IPS-20b (cell line): ENCODE results near the gene UST.

Experiments used
- H3K27ac ChIP-seq: one replicate; pipeline ENCODE4 v1.5.1; 2013; ENCODE audit warnings: low read length
- H3K27me3 ChIP-seq: 2 replicates; pipeline ENCODE4 v1.6.1; 2013; ENCODE audit warnings: mild to moderate bottlenecking, low read length, inconsistent platforms; ENCODE audit not compliant: insufficient read depth
- H3K36me3 ChIP-seq: 2 replicates; pipeline ENCODE4 v1.6.1; 2013; ENCODE audit warnings: low read depth, mild to moderate bottlenecking, inconsistent platforms, low read length, moderate library complexity; ENCODE audit not compliant: insufficient read depth
- H3K4me1 ChIP-seq: 2 replicates; pipeline ENCODE4 v1.6.1; 2013; ENCODE audit warnings: mild to moderate bottlenecking, control low read depth, inconsistent platforms, low read length, moderate library complexity; ENCODE audit not compliant: insufficient read depth
- H3K4me3 ChIP-seq: 2 replicates; pipeline ENCODE4 v1.5.1; 2013; ENCODE audit warnings: mild to moderate bottlenecking, low read length, inconsistent platforms
- H3K9ac ChIP-seq: 2 replicates; pipeline ENCODE4 v1.6.1; 2013; ENCODE audit warnings: low read depth, mild to moderate bottlenecking, inconsistent platforms, low read length, moderate library complexity
- H3K9me3 ChIP-seq: 2 replicates; pipeline ENCODE4 v1.6.1; 2013; ENCODE audit warnings: mild to moderate bottlenecking, low read depth, low read length, inconsistent platforms; ENCODE audit not compliant: insufficient read depth

Gene UST

GRCh38 chr6:148814869-148815268, 68.0 kb downstream of the UST start:
- Histone ChIP-seq H3K9ac (no peak overlapping the region), H3K27ac (no peak overlapping the region), H3K36me3 (peaks cover 6% of the 10 kb centered on the region; the same call in 1 of the 2 replicates), H3K4me3 (no peak overlapping the region), H3K27me3 (no peaks in the 10 kb centered on the region), H3K4me1 (peaks cover 40% of the 10 kb centered on the region; the same call in 1 of the 2 replicates), H3K9me3 (peaks cover 15% of the 10 kb centered on the region)

- no peak overlapping the region for H3K9ac ChIP-seq
Observed at GRCh38 chr6:148816117-148816516, 69.3 kb downstream of the UST start.

GRCh38 chr6:148817689-148818088, 70.9 kb downstream of the UST start:
- Histone ChIP-seq H3K27ac (peak overlapping the region; percentile 32), H3K9me3 (peaks cover 11% of the 10 kb centered on the region), H3K36me3 (peaks cover 6% of the 10 kb centered on the region; the same call in 1 of the 2 replicates)

More at GRCh38 chr6:148816117-148816516, 69.3 kb downstream of the UST start:
- Histone ChIP-seq H3K4me1 (peaks cover 46% of the 10 kb centered on the region; the same call in 1 of the 2 replicates), H3K36me3 (peaks cover 6% of the 10 kb centered on the region; the same call in 1 of the 2 replicates), H3K27me3 (no peaks in the 10 kb centered on the region), H3K27ac (no peak overlapping the region), H3K9me3 (peaks cover 15% of the 10 kb centered on the region), H3K4me3 (no peak overlapping the region)

GRCh38 chr6:148818939-148819575, 72.2 kb downstream of the UST start:
- Histone ChIP-seq H3K4me1 (peaks cover 46% of the 10 kb centered on the region; the same call in 1 of the 2 replicates), H3K27me3 (no peaks in the 10 kb centered on the region), H3K9ac (peak overlapping the region; percentile 51; the same call in 1 of the 2 replicates), H3K27ac (peak overlapping the region; percentile 60), H3K9me3 (peaks cover 10% of the 10 kb centered on the region), H3K4me3 (peak overlapping the region; percentile 54; the same call in 1 of the 2 replicates), H3K36me3 (peaks cover 6% of the 10 kb centered on the region; the same call in 1 of the 2 replicates)

More at GRCh38 chr6:148817689-148818088, 70.9 kb downstream of the UST start:
- Histone ChIP-seq H3K27me3 (no peaks in the 10 kb centered on the region), H3K9ac (peak overlapping the region; percentile 51; the same call in 1 of the 2 replicates), H3K4me1 (peaks cover 46% of the 10 kb centered on the region; the same call in 1 of the 2 replicates), H3K4me3 (no peak overlapping the region)

- H3K4me1 ChIP-seq, result peaks cover 46% of the 10 kb centered on the region; the same call in 1 of the 2 replicates
- H3K4me3 ChIP-seq, result peak overlapping the region; percentile 54; the same call in 1 of the 2 replicates
- peaks cover under 1% of the 10 kb centered on the region; the same call in 1 of the 2 replicates for H3K36me3 ChIP-seq
- peak overlapping the region; percentile 11 for H3K27ac ChIP-seq
- H3K9ac ChIP-seq, result peak overlapping the region; percentile 51; the same call in 1 of the 2 replicates
- no peaks in the 10 kb centered on the region for H3K27me3 ChIP-seq
- peaks cover 2% of the 10 kb centered on the region; the same call in 1 of the 2 replicates for H3K9me3 ChIP-seq
Observed at GRCh38 chr6:148819852-148820251, 73.0 kb downstream of the UST start.

- H3K27ac ChIP-seq, result no peak overlapping the region
- H3K27me3 ChIP-seq, result no peaks in the 10 kb centered on the region
- H3K4me1 ChIP-seq, result peaks cover 23% of the 10 kb centered on the region; the same call in 1 of the 2 replicates
- H3K9me3 ChIP-seq, result no peaks in the 10 kb centered on the region
- no peak overlapping the region for H3K9ac ChIP-seq
- no peaks in the 10 kb centered on the region for H3K36me3 ChIP-seq
- H3K4me3 ChIP-seq, result no peak overlapping the region
Observed at GRCh38 chr6:148822819-148823218, 76.0 kb downstream of the UST start.

GRCh38 chr6:148824291-148824690, 77.5 kb downstream of the UST start:
- no peaks in the 10 kb centered on the region for H3K36me3 ChIP-seq
- H3K4me1 ChIP-seq, result peaks cover 11% of the 10 kb centered on the region; the same call in 1 of the 2 replicates
- H3K4me3 ChIP-seq, result no peak overlapping the region
- H3K27me3 ChIP-seq, result no peaks in the 10 kb centered on the region
- no peak overlapping the region for H3K27ac ChIP-seq
- H3K9me3 ChIP-seq, result no peaks in the 10 kb centered on the region
- no peak overlapping the region for H3K9ac ChIP-seq

- Histone ChIP-seq H3K27me3 (no peaks in the 10 kb centered on the region), H3K27ac (no peak overlapping the region), H3K36me3 (no peaks in the 10 kb centered on the region), H3K9ac (no peak overlapping the region), H3K4me3 (no peak overlapping the region), H3K9me3 (no peaks in the 10 kb centered on the region), H3K4me1 (peaks cover 7% of the 10 kb centered on the region; the same call in 1 of the 2 replicates)
Observed at GRCh38 chr6:148824960-148825359, 78.1 kb downstream of the UST start.

- Histone ChIP-seq H3K4me1 (0 out of 2 replicates have a peak, but pooled peaks cover 7% of the 10 kb centered on the region), H3K9ac (no peak overlapping the region), H3K9me3 (no peaks in the 10 kb centered on the region), H3K4me3 (no peak overlapping the region), H3K27me3 (no peaks in the 10 kb centered on the region), H3K27ac (no peak overlapping the region), H3K36me3 (no peaks in the 10 kb centered on the region)
Observed at GRCh38 chr6:148825492-148825891, 78.7 kb downstream of the UST start.

GRCh38 chr6:148827416-148828045, 80.7 kb downstream of the UST start:
- no peak overlapping the region for H3K4me3 ChIP-seq
- no peaks in the 10 kb centered on the region for H3K36me3 ChIP-seq
- no peaks in the 10 kb centered on the region for H3K9me3 ChIP-seq
- no peak overlapping the region for H3K27ac ChIP-seq
- no peak overlapping the region for H3K9ac ChIP-seq
- H3K4me1 ChIP-seq, result 0 out of 2 replicates have a peak, but pooled peaks cover 8% of the 10 kb centered on the region
- H3K27me3 ChIP-seq, result no peaks in the 10 kb centered on the region

- H3K4me1 ChIP-seq, result 0 out of 2 replicates have a peak, but pooled peaks cover 8% of the 10 kb centered on the region
- no peaks in the 10 kb centered on the region for H3K27me3 ChIP-seq
- H3K9ac ChIP-seq, result no peak overlapping the region
- no peaks in the 10 kb centered on the region for H3K9me3 ChIP-seq
- H3K4me3 ChIP-seq, result no peak overlapping the region
- H3K27ac ChIP-seq, result no peak overlapping the region
- H3K36me3 ChIP-seq, result no peaks in the 10 kb centered on the region
Observed at GRCh38 chr6:148828047-148828446, 81.2 kb downstream of the UST start.
